VCaP (cell line): ENCODE measurements around the gene GLYR1.

ENCODE experiments used
- H3K27ac ChIP-seq: fragments of 450-650 bp; 2 replicates; pipeline ENCODE4 v1.5.1; 2017
- CTCF ChIP-seq: fragments of 450-650 bp; conservative IDR thresholded peaks from 2 replicates; pipeline ENCODE4 v1.5.1; 2017; ENCODE audit warnings: mild to moderate bottlenecking, moderate library complexity

GLYR1 gene

GRCh38 chr16:4839942-4840341 is 7.1 kb downstream of the GLYR1 start:
- no peak for TF ChIP-seq CTCF
- no peak overlapping the region for H3K27ac ChIP-seq

GRCh38 chr16:4837733-4838501 is 9.2 kb downstream of the GLYR1 start:
- no peak overlapping the region for H3K27ac ChIP-seq
- TF ChIP-seq CTCF = no peak

- TF ChIP-seq CTCF = no peak
- H3K27ac ChIP-seq = peak overlapping the region; percentile 22
These were observed 10.4 kb downstream of the GLYR1 start for GRCh38 chr16:4836727-4837126.

GRCh38 chr16:4833584-4833983 is 13.5 kb downstream of the GLYR1 start:
- TF ChIP-seq CTCF = no peak
- H3K27ac ChIP-seq = peak overlapping the region; percentile 56; the same call in 1 of the 2 replicates

GRCh38 chr16:4832698-4833343 is 14.3 kb downstream of the GLYR1 start:
- peak overlapping the region; percentile 56; the same call in 1 of the 2 replicates for H3K27ac ChIP-seq
- no peak for TF ChIP-seq CTCF

- no peak for TF ChIP-seq CTCF
- H3K27ac ChIP-seq = no peak overlapping the region; the same call in 1 of the 2 replicates
These were observed 15.5 kb downstream of the GLYR1 start for GRCh38 chr16:4831616-4832015.

- no peak overlapping the region for H3K27ac ChIP-seq
- no peak for TF ChIP-seq CTCF
These were observed 16.7 kb downstream of the GLYR1 start for GRCh38 chr16:4830408-4830807.
